Measurements from ENCODE around the gene GTF2F2.

GTF2F2 gene

DNA sequence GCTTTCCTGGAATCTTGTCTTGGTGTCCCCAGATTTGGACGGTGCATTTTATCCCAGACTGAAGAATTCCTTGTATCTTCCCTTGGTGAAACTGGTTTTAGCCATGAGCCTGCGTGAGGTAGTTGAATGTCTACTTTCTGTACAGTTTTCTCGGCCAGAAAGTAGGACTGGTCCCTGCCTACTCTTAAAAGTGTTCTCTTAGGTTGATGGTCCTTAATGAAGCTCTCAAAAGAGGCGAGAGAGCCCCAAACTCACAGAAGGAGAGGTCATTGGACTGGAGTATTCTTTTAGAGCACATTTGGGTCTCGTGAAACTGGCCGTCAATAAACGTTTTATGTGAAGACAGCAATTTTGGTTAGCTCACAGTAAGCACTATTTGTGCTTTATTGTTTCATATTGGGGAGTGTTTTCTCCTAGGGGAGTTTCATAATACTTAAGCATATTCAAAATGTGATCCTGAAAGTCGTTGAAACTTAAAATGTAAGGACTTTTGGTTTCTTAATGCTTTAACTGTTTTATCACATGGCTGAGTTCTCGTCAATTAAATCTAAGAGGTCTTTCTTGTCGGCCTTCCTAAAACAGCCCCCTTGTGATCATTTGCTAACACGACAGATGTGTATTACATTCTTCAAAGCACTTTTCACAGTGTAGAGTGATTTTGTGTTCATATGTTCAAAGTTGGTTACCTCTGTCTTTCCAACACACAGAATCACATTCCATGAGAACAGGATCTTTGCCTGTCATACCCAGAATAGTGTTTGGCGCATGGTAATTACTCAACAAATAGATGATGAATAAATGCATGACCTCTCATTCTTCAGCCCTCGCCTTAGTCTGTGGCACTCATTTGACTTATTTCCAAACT, 889 bp downstream of the GTF2F2 start:
- no peak for DNase-seq

DNA sequence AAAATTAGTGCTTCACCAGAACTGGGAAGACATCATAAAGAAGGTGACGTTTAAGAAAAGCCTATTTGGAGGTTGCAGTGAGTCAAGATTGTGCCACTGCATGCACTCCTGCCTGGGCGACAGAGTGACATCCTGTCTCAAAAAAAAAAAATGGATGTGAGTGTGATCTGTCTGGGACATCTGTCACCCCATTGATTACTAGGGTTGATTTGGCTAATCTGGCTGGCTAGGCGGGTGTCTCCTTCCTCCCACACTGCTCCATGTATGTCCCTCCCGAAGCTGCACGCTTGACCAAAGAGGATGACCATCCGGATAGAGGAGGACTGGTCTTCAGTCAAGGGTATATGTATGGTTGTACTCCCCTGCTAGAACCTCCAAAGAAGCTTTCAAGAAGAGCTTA, 2.6 kb downstream of the GTF2F2 start:
- no peak for DNase-seq

DNA sequence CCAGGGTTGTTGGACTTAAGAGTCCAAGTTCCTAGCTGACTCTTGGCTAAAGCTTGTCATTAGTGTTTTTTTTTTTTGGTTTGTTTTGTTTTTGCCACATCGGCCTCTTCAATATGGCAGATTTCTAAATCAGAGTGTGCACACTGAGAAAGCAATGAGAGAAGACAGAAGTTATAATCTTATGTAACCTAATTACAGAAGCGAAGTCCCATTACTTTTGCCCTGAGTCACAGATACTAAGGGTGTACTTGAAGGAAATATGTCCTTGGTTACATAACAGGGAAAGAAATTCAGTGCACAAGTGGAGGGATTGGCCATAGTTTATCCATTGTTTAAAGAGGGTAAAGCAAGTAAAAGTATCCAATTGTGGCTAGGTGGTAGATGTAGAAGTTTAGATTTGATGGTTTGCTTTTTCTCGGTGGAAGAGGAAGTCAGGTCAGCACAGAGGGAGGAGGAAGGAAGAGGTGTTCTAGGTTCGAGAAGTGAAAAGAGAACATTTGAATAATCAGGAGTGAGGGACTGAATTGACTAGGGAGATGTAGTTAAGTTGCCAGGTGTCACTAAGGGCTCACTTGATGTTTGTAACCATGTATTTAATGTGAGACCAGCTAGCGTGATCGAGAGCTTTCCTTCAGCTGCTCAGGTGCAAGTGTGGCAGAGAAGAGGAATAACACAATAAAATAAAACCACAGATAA, 12.2 kb downstream of the GTF2F2 start:
- DNase-seq, result no peak

DNA sequence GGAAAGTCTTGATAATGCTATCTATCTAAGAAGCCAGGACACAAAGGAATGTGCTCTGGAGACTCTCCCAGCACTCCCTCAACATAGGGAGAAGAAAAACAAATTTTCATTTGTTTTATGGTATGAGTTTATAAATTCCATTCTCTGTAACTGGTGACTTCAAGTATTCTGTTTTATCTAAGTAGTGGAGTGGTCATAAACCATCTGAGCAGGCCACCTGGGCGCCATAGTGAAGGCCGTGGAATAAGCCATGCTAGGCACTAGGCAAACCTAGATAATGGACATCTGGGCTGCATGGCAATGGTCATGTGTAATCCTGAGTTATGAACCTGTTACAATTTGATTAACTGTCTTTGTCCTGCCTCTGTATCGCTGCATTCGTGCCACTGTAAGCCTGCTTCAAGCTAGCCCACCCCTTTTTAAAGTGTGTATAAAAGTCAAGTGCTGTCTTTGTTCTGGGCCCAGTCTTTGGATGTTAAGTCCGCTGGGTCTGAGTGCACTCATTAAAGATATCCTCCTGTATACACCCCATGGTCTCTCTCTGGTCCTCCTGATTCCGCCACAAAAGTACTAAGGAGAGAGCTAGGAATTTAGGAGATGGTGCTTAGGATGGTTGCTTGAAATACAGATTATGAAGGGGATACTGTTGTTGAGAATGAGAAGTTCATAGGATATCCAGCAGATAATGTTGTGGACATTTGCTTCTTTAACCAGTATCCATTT, 13.2 kb downstream of the GTF2F2 start:
- no peak for DNase-seq

DNA sequence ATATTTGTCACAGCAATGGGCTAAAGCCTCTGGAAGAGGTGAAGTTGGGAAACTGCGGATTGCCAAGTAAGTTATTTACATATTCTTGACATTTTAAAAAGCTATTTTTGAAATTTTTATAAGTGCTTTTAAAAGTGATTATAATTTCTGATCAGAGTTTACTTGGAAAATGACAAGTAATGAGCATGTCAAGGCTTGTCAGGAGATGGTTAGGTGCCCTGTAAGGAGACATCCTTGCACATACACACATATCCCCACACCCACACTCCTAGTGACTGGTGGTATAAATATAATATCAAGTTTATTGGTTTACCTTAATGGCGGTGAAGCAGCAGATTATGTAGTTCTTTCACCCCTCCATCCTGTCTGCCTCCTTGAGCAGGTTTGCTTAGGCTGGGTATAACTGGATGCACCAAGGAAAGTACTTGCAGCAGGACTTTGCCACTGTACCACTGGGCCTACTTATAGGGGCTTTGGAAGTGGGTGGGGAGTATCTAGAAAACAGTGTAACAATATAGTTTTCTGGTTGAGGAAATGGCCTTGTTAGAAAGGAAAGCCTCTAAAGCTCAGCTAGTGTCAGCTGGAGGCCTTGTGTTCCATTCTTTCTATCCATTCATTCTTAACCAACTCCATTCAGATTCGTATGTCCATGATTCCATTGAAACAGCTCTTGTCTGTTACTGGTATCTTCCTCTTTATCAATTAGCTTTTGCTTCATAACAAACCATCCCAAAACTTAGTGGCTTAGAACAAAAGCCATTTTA, 16.6 kb downstream of the GTF2F2 start:
- DNase-seq, result no peak

DNA sequence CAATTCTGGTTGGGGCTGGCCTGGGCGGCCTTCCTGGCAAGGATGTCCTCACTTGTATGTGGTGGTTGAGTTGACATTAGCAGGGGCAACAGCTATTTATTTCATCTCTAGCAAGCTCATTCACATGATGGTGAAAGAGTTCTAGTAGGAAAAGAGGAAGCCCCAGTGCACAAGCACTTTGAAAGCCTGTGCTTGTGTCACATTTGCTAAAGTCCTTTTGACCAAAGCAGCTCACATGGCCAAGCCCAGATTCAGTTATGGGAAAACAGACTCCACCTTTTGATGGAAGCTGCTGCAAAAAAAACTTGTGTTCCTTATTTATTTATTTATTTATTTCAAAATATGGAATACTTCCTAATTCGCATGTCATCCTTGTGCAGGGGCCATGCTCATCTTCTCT, 17.2 kb downstream of the GTF2F2 start:
- no peak for DNase-seq

DNA sequence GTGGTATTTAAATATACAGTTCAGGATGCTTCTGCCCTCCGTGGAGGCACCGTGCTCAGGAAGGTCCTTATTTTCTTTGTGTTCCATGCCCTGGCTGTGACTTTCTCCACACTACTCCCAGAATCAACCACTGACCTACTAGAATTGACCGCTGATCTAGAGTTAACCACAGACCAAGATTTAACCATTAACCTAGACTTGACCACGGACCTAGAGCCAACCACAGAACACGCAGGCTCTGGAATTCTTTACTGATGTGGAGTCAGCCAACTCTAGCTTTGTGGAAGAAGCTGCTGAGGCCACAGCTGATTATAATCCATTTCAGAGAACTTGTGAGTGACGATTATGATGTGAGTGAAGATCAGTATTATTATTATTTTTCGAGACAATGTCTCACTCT, 18.0 kb downstream of the GTF2F2 start:
- DNase-seq, result no peak

DNA sequence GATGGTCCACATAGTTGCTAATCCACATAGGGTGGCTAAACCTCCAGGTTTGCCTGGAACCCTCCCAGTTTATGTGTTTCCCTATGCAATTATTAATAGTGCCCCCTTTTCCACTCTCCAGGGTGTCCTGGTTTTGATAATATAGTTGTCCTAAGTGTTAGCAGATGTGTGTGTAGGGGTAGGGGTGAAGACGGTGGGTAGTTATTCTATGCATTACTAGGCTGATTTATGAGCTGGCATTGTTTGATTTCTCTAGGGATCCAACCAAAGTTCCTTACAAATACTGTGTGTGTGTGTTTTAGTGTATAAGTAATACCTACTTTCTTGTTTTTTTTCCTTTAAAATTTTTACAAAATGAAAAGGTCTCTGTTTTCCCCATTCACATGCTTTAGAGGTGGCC, 21.1 kb downstream of the GTF2F2 start:
- no peak for DNase-seq

DNA sequence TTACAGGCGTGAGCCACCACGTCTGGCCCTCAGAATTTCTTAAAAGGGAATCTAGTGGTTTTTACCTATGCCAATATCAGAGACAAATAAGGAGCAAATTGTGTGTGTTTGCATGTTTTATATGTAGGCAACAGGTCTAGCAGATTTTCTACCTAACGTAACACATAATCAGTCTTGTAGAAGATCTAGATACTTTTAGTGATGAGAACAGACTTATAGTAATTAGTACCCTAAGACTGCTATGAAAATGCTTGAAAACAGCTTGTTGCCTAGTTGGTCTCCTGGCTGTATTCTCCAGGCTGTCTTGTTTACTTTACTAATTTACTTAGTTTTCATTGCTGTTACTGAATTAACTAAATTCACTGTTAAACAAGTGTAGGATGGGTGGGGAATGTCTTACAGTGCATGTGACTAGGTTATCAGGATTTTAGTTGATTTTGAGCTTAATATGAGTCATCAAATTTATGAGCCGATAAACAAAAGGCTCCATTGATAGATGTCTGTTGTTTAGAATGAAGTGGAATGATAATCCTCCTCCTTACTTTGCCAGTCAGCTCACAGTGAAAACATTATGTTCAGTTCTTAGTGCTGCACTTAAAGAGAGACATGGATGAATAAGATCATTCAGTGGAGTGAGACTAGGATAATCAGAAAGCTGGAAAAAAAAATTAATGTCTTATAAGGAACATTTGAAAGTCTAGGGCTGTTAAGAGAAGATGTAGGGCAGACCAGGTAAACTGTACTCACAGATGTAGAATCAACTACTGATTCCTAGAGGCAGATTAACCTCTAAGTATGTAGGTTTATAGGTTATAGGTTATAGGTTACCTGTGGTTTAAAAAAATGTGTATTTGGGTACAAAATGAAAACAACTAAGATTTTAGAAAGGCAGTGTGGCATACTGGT, 22.4 kb downstream of the GTF2F2 start:
- DNase-seq, result peak in 1 of 51 donors; percentile 43

DNA sequence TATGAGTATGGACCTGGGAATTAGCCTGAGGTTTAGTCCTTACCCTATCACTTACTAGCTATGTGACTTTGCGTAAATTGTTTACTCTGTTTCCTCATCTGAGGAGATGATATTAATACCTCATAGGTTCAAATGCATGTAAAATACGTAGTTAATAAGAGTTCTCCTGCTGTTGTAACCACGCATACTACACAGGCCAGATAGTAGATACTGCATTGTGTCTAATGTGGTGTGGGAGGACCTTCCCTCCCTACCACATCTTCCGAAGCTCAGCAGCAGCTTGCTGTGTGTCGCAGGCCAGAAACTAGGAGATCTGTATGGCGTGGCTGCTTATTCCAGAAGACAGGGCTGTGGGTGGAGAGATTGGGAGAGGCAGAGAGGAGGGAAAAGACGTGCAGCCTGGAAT, 23.0 kb downstream of the GTF2F2 start:
- DNase-seq, result peak in 5 of 51 donors; percentile 4 to 43 (median 19)

DNA sequence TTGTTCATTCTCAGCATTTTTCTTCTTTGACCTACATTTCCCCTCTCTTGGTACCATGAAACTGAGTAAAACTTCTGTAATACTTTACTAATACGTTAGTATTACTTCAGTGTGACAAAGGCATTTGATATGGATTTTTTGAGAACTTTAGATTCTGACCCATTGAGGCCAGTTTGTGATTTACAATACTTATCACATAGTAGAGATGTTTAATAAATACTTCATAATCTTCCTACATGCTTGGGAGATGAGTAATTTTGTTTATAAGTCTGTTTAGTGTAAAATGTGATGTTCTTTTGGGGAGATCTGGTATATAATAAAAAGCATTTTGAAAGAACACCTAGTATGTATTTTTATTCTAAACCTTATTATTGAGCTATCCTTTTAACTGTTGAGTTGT, 29.7 kb downstream of the GTF2F2 start:
- no peak for DNase-seq

DNA sequence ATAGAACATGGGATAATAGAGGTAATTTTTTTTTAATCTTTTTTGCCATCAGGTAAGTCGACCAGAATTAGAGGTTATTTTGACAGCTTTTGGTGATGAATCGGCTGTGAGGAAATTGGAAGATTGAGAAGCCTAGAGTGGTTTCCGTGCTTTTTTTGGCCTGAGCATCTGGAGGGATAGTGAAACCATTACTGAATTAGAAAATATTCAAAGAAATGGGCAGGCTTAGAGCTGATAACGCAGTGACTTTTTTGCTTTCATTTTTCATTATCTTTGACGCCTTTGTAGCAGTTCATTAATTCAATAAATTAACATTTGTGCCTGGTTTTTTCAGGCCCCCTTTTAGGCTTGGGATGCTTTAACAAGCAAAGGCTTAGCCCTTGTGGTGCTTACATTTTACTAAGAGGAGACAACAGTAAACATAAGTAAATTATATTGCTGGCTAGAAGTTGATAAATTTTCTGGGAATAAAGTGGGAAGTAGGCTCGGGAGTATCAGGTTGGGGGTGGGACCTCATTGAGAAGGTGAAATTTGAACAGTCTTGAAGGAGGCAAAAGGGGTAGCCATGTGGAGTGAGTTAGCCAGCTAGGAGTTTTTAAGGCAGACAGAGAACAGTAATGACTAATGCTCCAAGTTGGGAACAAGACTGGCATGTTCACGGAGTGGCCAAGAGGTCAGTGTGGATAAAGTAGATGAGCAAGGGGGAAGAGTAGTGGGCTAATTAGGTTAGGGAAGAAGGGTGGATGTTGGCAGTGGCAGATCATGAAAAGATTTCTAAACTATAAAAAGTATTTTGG, 36.5 kb downstream of the GTF2F2 start:
- no peak for DNase-seq

DNA sequence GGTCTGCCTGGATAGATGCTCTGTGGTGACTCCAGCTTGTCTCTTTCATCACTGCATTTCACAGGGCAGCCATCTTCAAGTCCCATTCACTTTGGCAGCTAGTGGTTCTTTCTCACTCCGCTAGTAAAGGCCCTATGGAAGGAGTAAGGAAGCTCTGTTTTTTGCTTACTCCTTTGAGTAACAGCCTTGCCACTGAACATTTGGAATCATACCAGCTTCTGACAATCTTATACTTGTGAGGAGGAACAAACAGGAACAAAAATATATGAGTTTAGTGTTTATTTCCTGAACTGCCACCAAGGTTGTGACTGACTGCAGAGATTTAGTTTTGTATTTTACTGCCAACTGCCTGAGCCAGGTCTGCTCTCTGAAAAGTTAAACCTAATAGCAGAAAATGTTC, 41.9 kb downstream of the GTF2F2 start:
- DNase-seq, result no peak

DNA sequence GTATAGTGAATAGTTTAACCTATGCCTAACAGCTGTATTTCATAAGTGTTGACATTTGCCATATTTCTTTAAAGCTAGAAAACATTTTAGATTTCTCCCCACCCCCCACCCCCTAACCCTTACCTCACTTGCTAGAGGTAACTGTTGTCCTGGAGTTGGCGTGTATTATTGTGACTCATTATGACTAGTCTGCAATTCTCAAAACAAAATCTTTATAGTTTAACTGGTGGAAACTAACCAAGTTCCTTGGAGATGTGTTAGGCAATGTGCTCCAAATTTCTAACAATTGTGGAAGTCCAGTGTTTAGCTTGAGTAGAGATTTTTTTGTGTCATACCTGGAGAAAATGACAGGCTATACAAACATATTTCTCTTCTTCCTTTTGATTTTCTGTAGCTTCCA, 42.5 kb downstream of the GTF2F2 start:
- DNase-seq, result no peak

DNA sequence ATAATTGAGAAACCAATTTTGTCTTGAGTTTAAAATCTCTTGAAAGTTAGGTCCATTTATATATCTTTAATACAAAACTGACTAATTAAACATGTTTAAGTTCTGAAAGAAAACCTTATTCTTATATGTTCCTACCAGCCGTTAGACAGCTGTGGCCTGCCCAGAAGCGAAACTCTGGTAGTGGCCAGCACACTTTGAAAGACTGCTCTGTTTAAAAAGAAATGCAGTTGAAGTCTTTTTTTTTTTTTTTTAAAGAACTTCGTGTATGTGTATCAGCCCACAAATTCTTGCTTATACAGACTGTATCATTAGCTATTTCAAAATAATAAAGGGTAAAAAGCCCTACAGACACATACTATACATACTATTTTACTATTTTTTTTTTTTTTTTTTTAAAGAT, 46.5 kb downstream of the GTF2F2 start:
- DNase-seq, result no peak

DNA sequence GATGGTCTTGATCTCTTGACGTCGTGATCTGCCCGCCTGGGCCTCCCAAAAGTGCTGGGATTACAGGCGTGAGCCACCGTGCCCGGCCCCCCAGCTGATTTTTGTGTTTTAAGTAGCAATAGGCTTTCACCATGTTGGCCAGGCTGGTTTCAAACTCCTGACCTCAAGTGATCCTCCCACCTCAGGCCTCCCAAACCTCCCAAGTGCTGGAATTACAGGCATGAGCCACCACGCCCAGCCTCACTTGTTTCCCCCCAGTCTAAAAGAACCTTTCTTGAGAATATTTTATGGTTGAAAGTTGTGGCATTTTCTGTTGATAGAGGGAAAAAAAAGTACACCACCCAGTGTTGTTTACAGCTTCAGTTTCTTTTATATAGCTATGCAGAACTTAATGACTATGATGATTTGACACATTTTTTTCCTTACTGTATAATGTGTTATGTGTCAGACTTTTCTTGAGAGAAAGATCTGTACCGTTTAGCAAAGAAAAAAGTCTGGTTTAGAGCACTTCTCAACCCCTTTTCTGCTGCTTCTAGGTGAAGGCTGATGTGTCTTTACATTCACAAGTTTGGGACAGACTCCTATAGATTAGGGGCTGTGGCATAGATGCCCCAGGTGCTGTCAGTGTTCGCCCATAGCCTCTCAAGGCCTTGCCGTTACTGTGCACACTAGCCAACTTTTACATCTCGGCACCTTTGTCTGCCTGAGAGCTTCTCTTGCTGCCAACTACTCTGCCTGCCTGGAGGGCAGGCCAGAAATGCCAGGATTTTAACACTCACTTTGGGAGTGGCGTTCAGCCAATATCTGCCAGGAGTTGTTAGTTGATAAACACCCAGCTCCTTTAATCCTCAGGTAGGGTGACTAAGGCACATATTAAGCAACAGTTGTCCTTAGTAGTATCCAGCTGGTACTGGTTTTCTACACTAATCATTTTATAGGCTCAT, 47.6 kb downstream of the GTF2F2 start:
- DNase-seq, result no peak

DNA sequence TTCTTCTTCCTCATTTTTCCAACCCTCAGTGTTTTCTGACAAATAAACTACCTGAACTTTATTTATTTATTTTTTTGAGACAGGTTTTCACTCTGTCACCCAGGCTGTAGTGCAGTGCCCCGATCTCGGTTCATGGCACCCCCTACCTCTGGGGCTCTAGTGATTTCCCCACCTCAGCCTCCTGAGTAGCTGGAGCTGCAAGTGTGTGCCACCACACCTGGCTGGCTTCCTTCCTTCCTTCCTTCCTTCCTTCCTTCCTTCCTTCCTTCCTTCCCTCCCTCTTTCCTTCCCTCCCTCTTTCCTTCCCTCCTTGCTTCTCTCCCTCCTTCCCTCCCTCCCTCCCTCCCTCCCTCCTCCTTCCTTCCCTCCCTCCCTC, 48.2 kb downstream of the GTF2F2 start:
- no peak for DNase-seq

DNA sequence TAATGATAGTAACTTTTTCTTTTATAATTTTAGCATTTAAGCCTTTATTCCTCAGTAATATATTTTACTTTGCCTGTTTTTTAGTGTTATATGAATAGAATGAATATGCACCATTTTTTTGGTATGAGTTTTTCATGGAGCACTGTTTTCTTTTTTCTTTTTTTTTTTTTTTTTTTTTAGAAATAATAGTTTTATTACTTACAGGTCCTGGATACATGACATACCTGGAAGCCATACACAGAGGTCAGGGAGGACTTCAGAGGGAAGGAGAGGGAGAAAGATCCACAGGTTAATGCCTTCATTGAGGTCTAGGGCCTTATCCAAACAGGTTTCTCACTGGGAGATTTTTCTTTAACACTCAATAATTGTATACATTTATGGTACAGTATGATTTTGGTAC, 54.2 kb downstream of the GTF2F2 start:
- no peak for DNase-seq

Data from hypothalamus (tissue), 51 donors.